CD14-positive monocyte (primary cell): ENCODE data around the gene VWA5B2. TPM values are rescaled to one million over a fixed set of nuclear protein-coding genes. Genes with fewer than 3 reads are reported as not detected.
A peak's percentile ranks its signal among the peaks of the same experiment; 100 is the strongest.

Experiments used
- DNase-seq, 3 donors: peaks; one replicate each; pipeline ENCODE4 v3.0.0-alpha.2; 2011 to 2022
- H2AFZ ChIP-seq: 2 replicates; pipeline ENCODE4 v1.6.0; 2012; ENCODE audit warnings: mild to moderate bottlenecking, low read depth, low read length, inconsistent platforms; ENCODE audit not compliant: insufficient read depth, poor library complexity, severe bottlenecking
- H3K27ac ChIP-seq, 2 donors: 1 replicate in 1 of 2; 2 replicates in 1 of 2; pipeline ENCODE4 v1.5.1; 2012 to 2013; ENCODE audit warnings: low read length in 2 of 2, control low read depth in 1 of 2, inconsistent platforms in 1 of 2, low read depth in 1 of 2, mild to moderate bottlenecking in 1 of 2
- H3K27me3 ChIP-seq, 2 donors: one replicate each; pipeline versions ENCODE4 v1.6.0 to v1.6.1; 2011 to 2013; ENCODE audit warnings: low read length in 2 of 2; ENCODE audit not compliant: control insufficient read depth in 2 of 2, insufficient read depth in 2 of 2
- H3K36me3 ChIP-seq, 2 donors: replicated peaks in 1 of 2; 1 replicate in 1 of 2; 2 replicates in 1 of 2; pipeline versions ENCODE4 v1.5.1 to v1.6.1; 2012 to 2013; ENCODE audit warnings: low read length in 2 of 2, control low read depth in 1 of 2, inconsistent platforms in 1 of 2, mild to moderate bottlenecking in 1 of 2; ENCODE audit not compliant: insufficient read depth in 2 of 2, control insufficient read depth in 1 of 2
- H3K4me1 ChIP-seq, 2 donors: 1 replicate in 1 of 2; 2 replicates in 1 of 2; pipeline versions ENCODE4 v1.5.1 to v1.6.1; 2012 to 2013; ENCODE audit warnings: low read length in 2 of 2, control low read depth in 1 of 2, inconsistent platforms in 1 of 2, mild to moderate bottlenecking in 1 of 2, moderate library complexity in 1 of 2; ENCODE audit not compliant: insufficient read depth in 2 of 2, control insufficient read depth in 1 of 2
- H3K4me2 ChIP-seq: replicated peaks from 2 replicates; pipeline ENCODE3; 2012; ENCODE audit warnings: low read length, moderate library complexity, mild to moderate bottlenecking; ENCODE audit not compliant: poor library complexity, severe bottlenecking; ENCODE audit errors: extremely low read depth
- H3K4me3 ChIP-seq, 3 experiments: fragments of 200-600 bp in 1 of 3; sonication (generic) in 1 of 3; replicated peaks in 1 of 3; 1 replicate in 2 of 3; 2 replicates in 1 of 3; pipeline ENCODE4 v1.5.1; 2011 to 2013; ENCODE audit warnings: low read length in 3 of 3, mild to moderate bottlenecking in 3 of 3, control low read depth in 2 of 3, low read depth in 2 of 3, inconsistent platforms in 1 of 3, moderate library complexity in 1 of 3
- H3K79me2 ChIP-seq: 2 replicates; pipeline ENCODE4 v1.6.0; 2012; ENCODE audit warnings: mild to moderate bottlenecking, control low read depth, inconsistent platforms, low read length, moderate library complexity; ENCODE audit not compliant: insufficient read depth
- H3K9ac ChIP-seq: 2 replicates; pipeline ENCODE4 v1.6.0; 2017; ENCODE audit warnings: low read length, mild to moderate bottlenecking; ENCODE audit not compliant: insufficient read depth, poor library complexity, severe bottlenecking
- H3K9me3 ChIP-seq, 2 donors: replicated peaks in 1 of 2; 1 replicate in 1 of 2; 2 replicates in 1 of 2; pipeline versions ENCODE4 v1.5.1 to v1.6.1; 2012 to 2013; ENCODE audit warnings: low read length in 2 of 2, control low read depth in 1 of 2; ENCODE audit not compliant: control insufficient read depth in 1 of 2, insufficient read depth in 1 of 2
- H4K20me1 ChIP-seq: 2 replicates; pipeline ENCODE4 v1.6.0; 2012; ENCODE audit warnings: mild to moderate bottlenecking, low read length, control low read depth, moderate library complexity; ENCODE audit not compliant: insufficient read depth
- H3K27ac Mint-ChIP-seq, 7 donors: one replicate each; pipeline ENCODE4 v1.8.0; 2020; ENCODE audit warnings: mild to moderate bottlenecking in 7 of 7, mixed read lengths in 7 of 7, moderate library complexity in 6 of 7, inconsistent platforms in 2 of 7
- H3K27me3 Mint-ChIP-seq, 3 donors: one replicate each; pipeline ENCODE4 v1.8.0; 2021 to 2022; ENCODE audit warnings: low read depth in 3 of 3, mild to moderate bottlenecking in 3 of 3, mixed read lengths in 3 of 3, moderate library complexity in 3 of 3, inconsistent platforms in 1 of 3
- H3K36me3 Mint-ChIP-seq, 2 donors: one replicate each; pipeline ENCODE4 v1.8.0; 2020; ENCODE audit warnings: mixed read lengths in 2 of 2, inconsistent platforms in 1 of 2, mild to moderate bottlenecking in 1 of 2
- H3K4me1 Mint-ChIP-seq: one replicate; pipeline ENCODE4 v1.8.0; 2020; ENCODE audit warnings: mild to moderate bottlenecking, mixed read lengths
- H3K4me3 Mint-ChIP-seq, 2 donors: one replicate each; pipeline ENCODE4 v1.8.0; 2020; ENCODE audit warnings: mild to moderate bottlenecking in 2 of 2, mixed read lengths in 2 of 2, moderate library complexity in 1 of 2
- H3K9me3 Mint-ChIP-seq, 7 donors: one replicate each; pipeline ENCODE4 v1.8.0; 2020 to 2022; ENCODE audit warnings: mixed read lengths in 7 of 7, mild to moderate bottlenecking in 6 of 7, moderate library complexity in 6 of 7, inconsistent platforms in 2 of 7
- WGBS: methylation state at CpG from one replicate; pipeline ENCODE4 v1.1.5; 2013; ENCODE audit warnings: missing lambda C conversion rate; ENCODE audit not compliant: insufficient coverage; 5-methylcytosine and 5-hydroxymethylcytosine counted together
- intact Hi-C, 2 donors: fragments of 100-400 bp; cut with micrococcal nuclease; formaldehyde crosslinking; loops; one replicate each; pipeline versions ENCODE4 v1.15.0 to v1.15.1; 2023
- polyA plus RNA-seq, 3 donors: library from polyadenylated mRNA; depleted of rRNA in 1 of 3; unstranded in 2 of 3; stranded (reverse) in 1 of 3; fragments of 300-500 nt in 2 of 3; fragments of >200 nt in 1 of 3; fragmentation: Illumina TruSeq in 2 of 3; gene quantifications; 1 replicate in 2 of 3; 2 replicates in 1 of 3; pipeline ENCODE4 v1.2.3, GENCODE V29; 2012 to 2021
- TF ChIP-seq, protein P1 (sequence below): fragments of 200-600 bp; IDR thresholded peaks from one replicate; pipeline ENCODE4 v1.8.0; 2022; ENCODE audit warnings: antibody characterized with exemption, mild to moderate bottlenecking

Gene VWA5B2
- polyA plus RNA-seq, 3 donors: 0.32 TPM; not detected in 2

DNA sequence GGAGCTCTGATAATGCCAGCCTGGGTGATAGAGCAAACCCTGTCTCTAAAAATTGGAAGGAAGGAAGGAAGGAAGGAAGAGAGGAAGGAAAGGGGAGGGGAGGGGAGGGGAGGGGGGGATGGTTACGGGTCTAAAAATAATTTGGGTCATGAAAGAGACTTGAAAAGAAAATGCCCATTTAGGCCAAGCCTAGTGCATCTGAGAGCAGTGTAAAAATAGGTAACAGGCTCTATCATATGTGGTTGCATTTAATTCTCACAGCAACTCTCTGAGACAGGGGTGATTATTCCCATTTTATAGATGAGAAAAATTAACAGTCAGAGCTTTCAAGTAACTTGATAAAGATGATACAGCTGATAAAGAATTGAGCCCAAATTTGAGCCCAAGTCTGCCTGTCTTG is 42.9 kb downstream of the VWA5B2 start:
- peaks cover 0 to 5% of the 10 kb centered on the region in 2 donors for H3K36me3 Mint-ChIP-seq
- Histone ChIP-seq H2AFZ (no peak overlapping the region), H3K9me3 (peaks cover 0 to 10% of the 10 kb centered on the region in 2 donors), H3K4me3 (no peak overlapping the region), H4K20me1 (no peaks in the 10 kb centered on the region), H3K27ac (no peak overlapping the region), H3K4me2 (no peak overlapping the region), H3K79me2 (no peaks in the 10 kb centered on the region), H3K36me3 (no peaks in the 10 kb centered on the region), H3K9ac (no peak overlapping the region), H3K27me3 (peaks cover 24 to 56% of the 10 kb centered on the region in 2 donors), H3K4me1 (no peaks in the 10 kb centered on the region)
- DNase-seq: no peak
- intact Hi-C loops: no loop called here
- H3K27ac Mint-ChIP-seq: no peak overlapping the region
- peaks cover 51 to 79% (median 66%) of the 10 kb centered on the region in 3 donors for H3K27me3 Mint-ChIP-seq
- peak overlapping the region in 1 of 2 donors; percentile 63 for H3K4me3 Mint-ChIP-seq
- peaks cover 2% of the 10 kb centered on the region for H3K4me1 Mint-ChIP-seq
- 14% methylated on average over 1 of the region's 1 CpG for WGBS
- peaks cover 1 to 11% (median 5%) of the 10 kb centered on the region in 7 donors for H3K9me3 Mint-ChIP-seq
- TF ChIP-seq, protein P1, sequence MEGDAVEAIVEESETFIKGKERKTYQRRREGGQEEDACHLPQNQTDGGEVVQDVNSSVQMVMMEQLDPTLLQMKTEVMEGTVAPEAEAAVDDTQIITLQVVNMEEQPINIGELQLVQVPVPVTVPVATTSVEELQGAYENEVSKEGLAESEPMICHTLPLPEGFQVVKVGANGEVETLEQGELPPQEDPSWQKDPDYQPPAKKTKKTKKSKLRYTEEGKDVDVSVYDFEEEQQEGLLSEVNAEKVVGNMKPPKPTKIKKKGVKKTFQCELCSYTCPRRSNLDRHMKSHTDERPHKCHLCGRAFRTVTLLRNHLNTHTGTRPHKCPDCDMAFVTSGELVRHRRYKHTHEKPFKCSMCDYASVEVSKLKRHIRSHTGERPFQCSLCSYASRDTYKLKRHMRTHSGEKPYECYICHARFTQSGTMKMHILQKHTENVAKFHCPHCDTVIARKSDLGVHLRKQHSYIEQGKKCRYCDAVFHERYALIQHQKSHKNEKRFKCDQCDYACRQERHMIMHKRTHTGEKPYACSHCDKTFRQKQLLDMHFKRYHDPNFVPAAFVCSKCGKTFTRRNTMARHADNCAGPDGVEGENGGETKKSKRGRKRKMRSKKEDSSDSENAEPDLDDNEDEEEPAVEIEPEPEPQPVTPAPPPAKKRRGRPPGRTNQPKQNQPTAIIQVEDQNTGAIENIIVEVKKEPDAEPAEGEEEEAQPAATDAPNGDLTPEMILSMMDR: no peak

DNA sequence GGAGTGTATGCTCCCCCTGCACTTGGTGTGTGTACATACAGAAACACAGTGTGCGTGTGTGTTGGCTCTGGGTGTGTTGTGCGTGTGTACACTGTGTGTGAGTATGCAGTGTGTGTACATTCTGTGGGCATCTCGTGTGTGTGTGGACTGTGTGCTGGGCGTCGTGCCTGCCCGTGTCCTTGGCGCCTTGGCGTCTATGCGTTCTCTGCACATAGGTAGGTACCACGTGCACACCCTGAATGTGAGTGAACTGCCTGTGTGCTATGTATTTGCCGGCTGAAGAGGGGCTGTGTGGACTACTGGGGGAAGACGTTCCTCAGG is 46.0 kb downstream of the VWA5B2 start:
- Mint-ChIP-seq H3K27ac (no peak overlapping the region), H3K4me1 (peaks cover 2% of the 10 kb centered on the region), H3K9me3 (peaks cover 0 to 10% (median 0%) of the 10 kb centered on the region in 7 donors), H3K27me3 (peaks cover 46 to 80% (median 62%) of the 10 kb centered on the region in 3 donors), H3K36me3 (peaks cover 0 to 5% of the 10 kb centered on the region in 2 donors), H3K4me3 (peak overlapping the region in 1 of 2 donors; percentile 68)
- intact Hi-C loops: no loop called here
- no peak for DNase-seq
- Histone ChIP-seq H3K27me3 (peaks cover 22 to 60% of the 10 kb centered on the region in 2 donors), H3K27ac (no peak overlapping the region), H3K4me3 (no peak overlapping the region), H4K20me1 (no peaks in the 10 kb centered on the region), H3K4me2 (no peak overlapping the region), H3K4me1 (no peaks in the 10 kb centered on the region), H3K79me2 (no peaks in the 10 kb centered on the region), H3K36me3 (no peaks in the 10 kb centered on the region), H3K9me3 (peaks cover 0 to 10% of the 10 kb centered on the region in 2 donors), H3K9ac (no peak overlapping the region), H2AFZ (no peak overlapping the region)
- TF ChIP-seq, protein P1: no peak
- WGBS: 86% methylated on average over 12 of the region's 12 CpGs
